Stimulated activated CD8-positive, alpha-beta memory T cell treated with anti-CD3 and anti-CD28 coated beads, Interleukin-4, amount 100 ng/mL, for 1 hour (primary cell): Measurements from ENCODE around the gene BICDL2.

Experiments used
- DNase-seq, 2 donors: peaks; one replicate each; pipeline ENCODE4 v3.0.0-alpha.2; 2020; ENCODE audit warnings: low read depth in 2 of 2, low spot score in 1 of 2

The BICDL2 gene

DNA sequence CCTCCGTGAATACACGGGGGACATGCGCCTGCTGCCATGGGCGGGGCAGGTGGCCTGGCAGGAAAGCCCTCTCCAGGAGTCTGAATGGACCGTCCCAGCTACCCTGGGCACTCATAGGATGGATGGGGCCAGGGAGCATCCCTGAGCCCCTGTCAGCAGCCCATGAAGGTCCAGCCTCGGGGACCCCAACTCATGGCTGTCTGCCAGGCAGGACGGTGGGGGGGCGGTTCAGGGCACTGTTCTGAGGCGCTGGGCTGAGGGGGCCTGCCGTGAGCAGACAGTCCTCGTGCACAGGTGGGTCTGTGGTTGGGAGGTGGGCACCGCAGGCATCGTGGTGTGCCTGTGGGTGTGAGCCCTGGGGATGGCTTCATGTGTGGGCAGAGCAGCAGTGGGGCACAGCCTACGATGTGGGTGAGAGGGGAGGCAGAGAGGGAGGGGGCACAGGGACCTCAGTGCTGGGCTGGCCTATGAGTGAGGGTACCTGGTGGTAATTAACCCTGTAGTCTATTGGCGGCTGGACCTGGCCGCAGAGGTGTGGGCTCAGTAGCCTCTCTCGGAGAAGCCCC, 50.0 kb downstream of the BICDL2 start:
- DNase-seq, result no peak

DNA sequence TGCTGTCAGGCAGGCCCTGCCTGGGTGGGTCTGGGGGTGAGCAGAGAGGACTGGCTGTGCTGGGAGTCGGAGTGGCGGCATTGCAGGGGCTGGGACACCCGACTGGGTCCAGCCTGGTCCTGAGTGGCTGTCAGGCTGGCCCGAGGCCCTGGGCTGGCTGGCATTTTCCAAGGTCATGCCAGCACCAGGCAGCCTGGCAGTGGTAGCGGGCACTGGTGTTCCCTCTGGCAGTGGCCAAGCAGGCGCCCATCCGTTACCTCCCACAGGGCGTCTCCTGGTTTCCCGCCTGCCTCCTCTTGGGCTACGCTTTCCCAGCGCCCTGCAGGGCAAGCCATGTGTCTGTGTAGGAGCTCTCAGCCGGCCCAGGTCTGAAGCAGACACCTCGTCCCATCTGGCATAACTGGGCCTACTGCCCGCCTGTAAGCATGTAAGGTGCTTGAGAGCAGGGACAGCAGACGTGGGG, 50.8 kb downstream of the BICDL2 start:
- DNase-seq, result no peak

DNA sequence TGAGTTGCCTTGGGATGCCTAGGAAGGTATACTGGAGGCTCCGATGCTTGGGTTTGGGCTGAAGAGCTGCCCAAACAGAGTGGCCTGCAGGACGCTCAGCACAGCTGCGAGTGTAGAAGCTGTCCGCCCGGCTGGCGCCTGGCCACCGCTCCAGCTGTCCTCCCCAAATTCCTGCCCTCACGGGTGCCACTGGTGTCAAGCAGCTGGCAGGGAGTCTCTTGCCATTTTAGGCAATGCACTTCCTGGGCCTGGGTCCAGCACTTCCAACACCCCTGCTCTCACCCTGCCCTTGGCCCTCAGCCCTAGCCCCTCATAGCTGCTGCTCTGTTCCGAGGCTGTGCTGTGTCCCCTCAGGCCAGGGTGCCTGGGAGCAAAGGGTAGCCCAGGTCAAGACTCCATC, 51.3 kb downstream of the BICDL2 start:
- DNase-seq, result no peak

DNA sequence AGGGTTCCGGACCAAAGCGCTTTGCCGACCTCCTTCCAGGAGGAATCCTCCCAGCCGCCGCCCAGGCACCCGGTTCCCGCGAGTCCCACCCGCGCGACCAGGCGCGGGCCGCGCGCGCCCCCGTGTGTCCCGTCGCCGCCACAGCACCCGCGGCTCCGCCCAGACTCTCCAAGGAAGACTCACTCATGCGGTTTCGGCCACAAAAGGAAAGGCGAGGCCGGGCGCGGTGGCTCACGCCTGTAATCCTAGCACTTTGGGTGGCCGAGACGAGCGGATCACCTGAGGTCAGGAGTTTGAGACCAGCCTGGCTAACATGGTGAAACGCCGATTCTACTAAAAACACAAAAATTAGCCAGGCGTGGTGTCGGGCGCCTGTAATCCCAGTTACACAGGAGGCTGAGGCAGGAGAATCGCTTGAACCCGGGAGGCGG, 53.0 kb downstream of the BICDL2 start:
- peak; percentile 46 to 52 for DNase-seq

DNA sequence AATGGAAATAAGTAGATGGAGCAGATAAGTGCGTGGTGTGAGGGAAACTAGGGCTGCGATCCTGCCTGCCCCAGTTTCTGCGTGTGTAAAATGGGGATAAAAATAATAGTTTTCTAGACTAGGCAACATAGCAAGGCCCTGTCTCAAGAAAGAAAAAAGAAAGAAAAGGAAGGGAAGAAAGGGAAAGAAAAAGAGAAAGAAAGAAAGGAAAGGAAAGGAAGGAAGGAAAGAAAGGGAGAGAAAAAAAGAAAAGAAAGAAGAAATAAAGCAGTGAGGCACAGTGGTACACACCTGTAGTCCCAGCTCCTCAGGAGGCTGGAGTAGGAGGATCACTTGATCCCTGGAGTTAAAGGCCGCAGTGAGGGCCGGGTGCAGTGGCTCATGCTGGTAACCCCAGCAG, 54.3 kb downstream of the BICDL2 start:
- DNase-seq, result no peak

DNA sequence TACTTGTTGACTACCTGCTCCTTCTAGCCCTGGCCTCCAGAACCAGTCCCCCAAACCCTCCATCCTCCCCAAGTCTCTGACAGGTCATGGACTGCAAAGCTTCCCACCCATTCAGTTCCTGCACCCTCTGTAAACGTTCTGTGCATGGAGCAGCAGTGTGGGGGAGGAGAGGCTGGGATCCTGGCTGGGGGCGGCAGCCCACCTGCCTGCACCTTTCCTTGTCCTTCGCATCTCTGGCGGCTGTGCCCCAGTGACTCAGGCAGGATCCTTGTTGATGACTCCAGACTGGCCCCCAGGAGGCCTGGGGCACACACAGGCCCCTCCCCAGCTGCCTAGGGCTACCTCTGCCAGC, 54.9 kb downstream of the BICDL2 start:
- no peak for DNase-seq

DNA sequence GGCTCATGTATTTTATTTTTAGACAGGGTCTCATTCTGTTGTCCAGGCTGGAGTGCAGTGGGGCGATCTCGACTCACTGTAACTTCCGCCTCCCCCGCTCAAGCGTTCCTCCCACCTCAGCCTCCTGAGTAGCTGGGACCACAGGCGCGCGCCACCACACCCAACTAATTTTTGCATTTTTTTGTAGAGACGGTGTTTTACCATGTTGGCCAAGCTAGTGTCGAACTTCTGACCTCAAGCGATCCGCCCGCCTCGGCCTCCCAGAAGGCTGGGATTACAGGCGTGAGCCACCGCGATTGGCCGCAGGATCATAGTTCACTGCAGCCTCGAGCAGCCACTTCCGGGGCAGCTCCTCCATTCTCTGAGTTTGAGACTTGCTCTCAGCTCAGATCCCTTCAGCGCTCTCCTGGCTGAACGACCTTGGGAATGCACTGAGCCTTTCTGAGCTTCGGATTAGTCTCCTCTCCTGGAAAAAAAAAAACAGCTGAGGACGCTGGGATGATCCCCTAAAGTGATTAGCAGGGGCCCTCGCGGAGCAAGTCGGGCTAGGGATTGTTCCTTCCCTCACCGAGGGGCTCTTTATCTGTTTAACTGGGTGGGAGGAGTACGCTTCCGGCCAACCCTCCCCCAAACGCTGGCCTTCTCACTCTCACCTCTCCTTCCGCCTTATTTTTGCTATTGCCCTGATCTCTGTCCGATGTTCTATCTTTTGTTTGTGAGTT, 55.4 kb downstream of the BICDL2 start:
- no peak for DNase-seq

DNA sequence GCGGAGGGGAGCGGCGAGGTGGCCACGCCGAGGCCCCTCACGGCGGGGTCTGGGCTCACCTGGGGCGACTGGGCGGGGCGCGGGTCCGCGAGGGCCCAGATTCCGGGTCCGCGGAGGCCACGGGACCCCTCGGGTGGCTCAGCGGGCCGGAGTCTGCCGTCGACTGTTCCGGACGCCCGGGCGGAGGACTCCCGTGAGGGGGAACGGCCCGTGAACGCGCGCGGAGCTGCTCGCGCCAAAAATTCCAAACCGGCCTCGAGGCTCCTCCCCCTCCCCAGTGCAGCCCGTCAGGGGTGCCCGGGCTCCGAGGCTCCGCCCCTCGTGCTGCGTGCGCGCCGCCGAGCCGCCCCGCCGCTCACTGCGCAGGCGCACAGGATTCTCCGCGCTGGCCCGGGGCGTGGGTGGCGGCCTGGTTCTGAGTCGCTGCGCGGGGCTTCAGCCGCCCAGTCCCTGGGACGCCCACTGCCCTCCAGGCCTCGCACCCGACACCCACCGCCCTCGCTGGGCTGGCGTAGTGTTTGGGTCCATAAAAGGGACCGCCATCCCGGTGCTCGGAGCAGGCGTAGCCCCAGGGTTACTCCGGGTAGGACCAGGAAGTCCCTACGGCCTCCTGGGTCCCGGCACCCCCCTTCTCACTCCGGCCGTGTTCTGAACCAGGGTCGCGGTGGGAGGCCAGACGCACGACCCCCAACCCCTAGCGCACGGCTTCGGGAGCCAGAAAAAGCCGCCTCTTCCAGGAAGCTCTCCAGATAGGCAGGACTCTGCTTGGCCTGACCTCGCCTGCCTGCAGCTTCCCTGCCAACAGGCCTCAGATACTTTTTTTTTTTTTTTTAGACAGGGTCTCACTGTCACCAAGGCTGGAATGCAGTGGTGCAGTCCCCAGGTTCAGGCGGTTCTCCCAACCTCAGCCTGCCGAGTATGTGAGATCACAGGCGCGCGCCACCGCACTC, 56.2 kb downstream of the BICDL2 start, which contains the start of gene PKMYT1:
TSS of gene PKMYT1 (minus strand) at position 220 of the 950 bp plus-strand sequence. CDS start 789 bp downstream, outside the sequence.
- DNase-seq, result peak; percentile 91

DNA sequence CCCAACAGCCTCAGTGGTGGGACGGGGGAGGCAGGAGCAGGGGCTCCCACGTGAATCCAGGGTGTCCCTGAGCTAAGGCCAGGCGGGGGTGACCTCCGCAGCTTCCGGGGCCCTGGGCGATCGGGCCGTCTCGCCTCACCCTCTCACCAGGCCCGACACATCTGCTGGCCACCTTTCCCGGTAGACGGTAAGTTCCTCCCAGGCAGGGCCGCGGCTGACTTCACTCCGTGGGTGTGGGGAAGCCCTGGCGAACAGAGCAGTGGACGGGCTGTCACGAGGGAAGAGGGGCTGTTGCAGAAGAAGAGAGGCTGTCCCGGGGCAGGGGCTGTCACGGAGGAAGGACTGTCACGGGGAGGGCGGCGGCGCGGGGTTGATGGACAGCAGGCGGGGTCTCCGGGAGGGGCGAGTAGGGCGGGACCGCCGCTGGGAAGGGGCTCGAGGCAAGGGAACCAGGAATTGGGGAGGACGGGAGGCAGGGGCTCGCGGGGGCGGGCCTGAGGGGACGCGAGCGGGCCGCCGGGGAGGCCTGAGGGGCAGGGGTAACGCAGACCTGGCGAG, 57.0 kb downstream of the BICDL2 start:
- DNase-seq, result no peak
